HepG2 (cell line): ENCODE measurements around the gene NEDD8. TPM values are rescaled to one million over a fixed set of nuclear protein-coding genes. Genes with fewer than 3 reads are reported as not detected.

Experiments
- ATAC-seq: fragments of 200-7000 bp; cut with Tn5 transposase; 3 replicates; pipeline ENCODE4 v1.9.1; 2020; ENCODE audit warnings: mild to moderate bottlenecking, moderate library complexity
- BruUV-seq: library from RNA; stranded (reverse); fragments of 400-500 nt; replicated peaks from 2 replicates; lab custom pipeline; 2021; lab: Mats Ljungman, UMichigan
- CTCF ChIA-PET: fragments of 300-600 bp; formaldehyde crosslinking; extraction: SDS; loops from one replicate; lab custom pipeline; 2021; ENCODE audit warnings: low total read pairs, inconsistent platforms, low intra/inter-chr PET ratio; lab: Yijun Ruan, JAX
- POLR2A ChIA-PET: fragments of 350-600 bp; sonication (Branson Sonifier 250); formaldehyde crosslinking; loops from one replicate; lab custom pipeline; 2020; ENCODE audit warnings: antibody characterized with exemption, inconsistent platforms; lab: Yijun Ruan, JAX
- DNase-seq: peaks from one replicate; pipeline ENCODE4 v3.0.0-alpha.2; 2015; ENCODE audit warnings: low spot score
- FAIRE-seq: peaks from 3 replicates; lab custom pipeline; 2011; peaks lifted over from hg19 to GRCh38; lab: Jason Lieb, UNC
- H2AFZ ChIP-seq: one replicate; pipeline ENCODE4 v1.6.1; 2011; ENCODE audit warnings: low read length, inconsistent platforms
- H3K27ac ChIP-seq: fragments of 300-600 bp; 3 replicates; pipeline ENCODE4 v1.8.0; 2011; ENCODE audit warnings: mixed run types, mild to moderate bottlenecking, mixed read lengths, low read length, inconsistent platforms; ENCODE audit not compliant: insufficient read depth; ENCODE audit errors: extremely low read length
- H3K27me3 ChIP-seq, 2 experiments: fragments of 200-600 bp in 1 of 2; 2 replicates in 1 of 2; 3 replicates in 1 of 2; pipeline versions ENCODE4 v1.6.0 to v1.8.0; 2011; ENCODE audit warnings: low read length in 2 of 2, mild to moderate bottlenecking in 2 of 2, moderate library complexity in 2 of 2, inconsistent platforms in 1 of 2; ENCODE audit not compliant: insufficient read depth in 2 of 2, control insufficient read depth in 1 of 2
- H3K36me3 ChIP-seq, 2 experiments: fragments of 200-600 bp in 1 of 2; replicated peaks in 1 of 2; 2 replicates in 1 of 2; 3 replicates in 1 of 2; pipeline versions ENCODE4 v1.5.1 to v1.8.0; 2011; ENCODE audit warnings: low read length in 2 of 2, inconsistent platforms in 1 of 2; ENCODE audit not compliant: insufficient read depth in 2 of 2, control insufficient read depth in 1 of 2
- H3K4me1 ChIP-seq: 2 replicates; pipeline ENCODE4 v1.5.1; 2012; ENCODE audit warnings: low read length, inconsistent platforms; ENCODE audit not compliant: insufficient read depth
- H3K4me2 ChIP-seq: 2 replicates; pipeline ENCODE4 v1.6.0; 2011; ENCODE audit warnings: low read depth, low read length, inconsistent platforms
- H3K4me3 ChIP-seq, 3 experiments: fragments of 200-600 bp in 1 of 3; sonication (generic), shearing (Covaris generic) in 1 of 3; replicated peaks in 1 of 3; 2 replicates each; pipeline ENCODE4 v1.5.1; 2011 to 2016; ENCODE audit warnings: low read length in 3 of 3, inconsistent platforms in 2 of 3, low read depth in 2 of 3, mild to moderate bottlenecking in 2 of 3, control low read depth in 1 of 3, mixed read lengths in 1 of 3; ENCODE audit not compliant: insufficient read depth in 1 of 3
- H3K79me2 ChIP-seq: one replicate; pipeline ENCODE4 v1.6.1; 2011; ENCODE audit warnings: low read length, inconsistent platforms; ENCODE audit not compliant: insufficient read depth
- H3K9ac ChIP-seq: 2 replicates; pipeline ENCODE4 v1.6.0; 2011; ENCODE audit warnings: mild to moderate bottlenecking, low read depth, low read length, inconsistent platforms; ENCODE audit not compliant: insufficient read depth
- H3K9me3 ChIP-seq: 2 replicates; pipeline ENCODE4 v1.5.1; 2012; ENCODE audit warnings: mild to moderate bottlenecking, low read length
- H4K20me1 ChIP-seq: 2 replicates; pipeline ENCODE4 v1.6.0; 2011; ENCODE audit warnings: inconsistent platforms, mild to moderate bottlenecking, low read length, moderate library complexity; ENCODE audit not compliant: insufficient read depth
- AGO2 ChIP-seq: fragments of 200-400 bp; formaldehyde crosslinking; optimal IDR thresholded peaks from 2 replicates; pipeline ENCODE3; 2017; ENCODE audit warnings: mild to moderate bottlenecking, low read depth, low read length, moderate library complexity
- ATF1 ChIP-seq: IDR thresholded peaks from 2 replicates; pipeline ENCODE4 v1.6.1; 2016; ENCODE audit warnings: mild to moderate bottlenecking, control low read depth
- FIP1L1 ChIP-seq: fragments of 200-400 bp; formaldehyde crosslinking; IDR thresholded peaks from 2 replicates; pipeline ENCODE4 v1.6.1; 2018; ENCODE audit warnings: low read depth, mild to moderate bottlenecking, low read length, moderate library complexity, borderline replicate concordance; ENCODE audit not compliant: insufficient read depth
- HDAC2 ChIP-seq: sonication (generic); formaldehyde crosslinking; IDR thresholded peaks from 2 replicates; pipeline ENCODE4 v1.4.0; 2020; ENCODE audit warnings: missing genetic modification reagents
- HDAC6 ChIP-seq: fragments of 200-600 bp; sonication (generic); IDR thresholded peaks from 2 replicates; pipeline ENCODE4 v1.7.0; 2017; ENCODE audit warnings: mild to moderate bottlenecking, antibody characterized with exemption, low read length, low read depth
- HNRNPH1 ChIP-seq: fragments of 200-400 bp; formaldehyde crosslinking; optimal IDR thresholded peaks from 2 replicates; pipeline ENCODE3; 2017; ENCODE audit warnings: mild to moderate bottlenecking, low read depth, low read length
- HOXA7 ChIP-seq: sonication (generic); formaldehyde crosslinking; IDR thresholded peaks from 2 replicates; pipeline ENCODE4 v1.8.1; 2022; ENCODE audit warnings: mild to moderate bottlenecking, missing genetic modification reagents, moderate library complexity
- KDM2A ChIP-seq: sonication (generic); formaldehyde crosslinking; IDR thresholded peaks from 2 replicates; pipeline ENCODE4 v1.4.0; 2020; ENCODE audit warnings: low read depth, missing genetic modification reagents, borderline replicate concordance
- PHB2 ChIP-seq: fragments of 450-650 bp; IDR thresholded peaks from 2 replicates; pipeline ENCODE4 v1.6.1; 2018; ENCODE audit not compliant: partially characterized antibody
- RBFOX2 ChIP-seq: fragments of 200-400 bp; formaldehyde crosslinking; IDR thresholded peaks from 2 replicates; pipeline ENCODE4 v1.6.1; 2017; ENCODE audit warnings: low read depth, mild to moderate bottlenecking, low read length
- SNRNP70 ChIP-seq: fragments of 200-400 bp; formaldehyde crosslinking; IDR thresholded peaks from 2 replicates; pipeline ENCODE4 v1.6.1; 2017; ENCODE audit warnings: mild to moderate bottlenecking, low read depth, low read length, moderate library complexity
- TARDBP ChIP-seq: sonication (generic); formaldehyde crosslinking; IDR thresholded peaks from 2 replicates; pipeline ENCODE4 v1.8.0; 2022; ENCODE audit warnings: mild to moderate bottlenecking, missing genetic modification reagents
- ZFP62 ChIP-seq: sonication (generic); formaldehyde crosslinking; IDR thresholded peaks from 2 replicates; pipeline ENCODE4 v1.4.0; 2020; ENCODE audit warnings: missing genetic modification reagents
- ZNF230 ChIP-seq: sonication (generic); formaldehyde crosslinking; IDR thresholded peaks from 2 replicates; pipeline ENCODE4 v1.4.0; 2020; ENCODE audit warnings: mild to moderate bottlenecking, missing genetic modification reagents
- ZNF556 ChIP-seq: sonication (generic); formaldehyde crosslinking; IDR thresholded peaks from 2 replicates; pipeline ENCODE4 v1.4.0; 2020; ENCODE audit warnings: mild to moderate bottlenecking, missing genetic modification reagents, borderline replicate concordance
- ZNF605 ChIP-seq: sonication (generic); formaldehyde crosslinking; IDR thresholded peaks from 2 replicates; pipeline ENCODE4 v1.8.0; 2022; ENCODE audit warnings: mild to moderate bottlenecking, missing genetic modification reagents
- WGBS: methylation state at CpG from one replicate; pipeline ENCODE4 v1.1.6; 2017; ENCODE audit warnings: low lambda C conversion rate; 5-methylcytosine and 5-hydroxymethylcytosine counted together
- in situ Hi-C: cut with HindIII; loops from 2 replicates; pipeline ENCODE4 v1.10.0; 2017; ENCODE audit warnings: low pct_unique_long_range_greater_than_20kb; ENCODE audit not compliant: extremely low pct_ligation_motif_present
- intact Hi-C: fragments of 100-400 bp; cut with micrococcal nuclease; formaldehyde crosslinking; loops from one replicate; pipeline ENCODE4 v1.10.0; 2022; ENCODE audit not compliant: unreplicated experiment
- polyA plus RNA-seq, 8 experiments: library from polyadenylated mRNA; depleted of rRNA in 3 of 8; stranded (reverse) in 7 of 8; unstranded in 1 of 8; fragments of >200 nt; fragmentation: Illumina TruSeq in 4 of 8; extraction: Trizol in 4 of 8; gene quantifications; 2 replicates each; pipeline versions ENCODE4 v1.2.1 to v1.2.3, GENCODE V29; 2011 to 2016; ENCODE audit warnings: low read depth in 4 of 8, missing spikeins in 1 of 8, mixed read lengths in 1 of 8; ENCODE audit not compliant: insufficient read depth in 1 of 8
- total RNA-seq, 5 experiments: library from RNA; depleted of rRNA; stranded (reverse); fragments of >200 nt; fragmentation: Illumina TruSeq; extraction: Trizol; gene quantifications; 2 replicates each; pipeline ENCODE4 v1.2.3, GENCODE V29; 2016; ENCODE audit warnings: low read depth in 1 of 5
- TF ChIP-seq, protein P1 (sequence below): sonication (generic); formaldehyde crosslinking; IDR thresholded peaks from 2 replicates; pipeline ENCODE4 v1.9.0; 2022; ENCODE audit warnings: low read depth, missing genetic modification reagents
- TF ChIP-seq, protein P2 (sequence below): sonication (generic); formaldehyde crosslinking; IDR thresholded peaks from 2 replicates; pipeline ENCODE4 v1.8.1; 2023; ENCODE audit warnings: mild to moderate bottlenecking, inconsistent platforms, moderate library complexity, missing genetic modification reagents, borderline replicate concordance
- TF ChIP-seq, protein P3 (sequence below): sonication (generic); formaldehyde crosslinking; IDR thresholded peaks from 2 replicates; pipeline ENCODE4 v1.4.0; 2020; ENCODE audit warnings: missing genetic modification reagents, borderline replicate concordance

NEDD8 gene
- total and polyA plus RNA-seq, 2 of the 13 experiments (the other 11 are each of a cell fraction or from before 2014, with no cell fraction given): 535 to 713 TPM

GRCh38 chr14:24211311-24211710 is 20.9 kb downstream of the NEDD8 start (continued):
- TF ChIP-seq, protein P1, sequence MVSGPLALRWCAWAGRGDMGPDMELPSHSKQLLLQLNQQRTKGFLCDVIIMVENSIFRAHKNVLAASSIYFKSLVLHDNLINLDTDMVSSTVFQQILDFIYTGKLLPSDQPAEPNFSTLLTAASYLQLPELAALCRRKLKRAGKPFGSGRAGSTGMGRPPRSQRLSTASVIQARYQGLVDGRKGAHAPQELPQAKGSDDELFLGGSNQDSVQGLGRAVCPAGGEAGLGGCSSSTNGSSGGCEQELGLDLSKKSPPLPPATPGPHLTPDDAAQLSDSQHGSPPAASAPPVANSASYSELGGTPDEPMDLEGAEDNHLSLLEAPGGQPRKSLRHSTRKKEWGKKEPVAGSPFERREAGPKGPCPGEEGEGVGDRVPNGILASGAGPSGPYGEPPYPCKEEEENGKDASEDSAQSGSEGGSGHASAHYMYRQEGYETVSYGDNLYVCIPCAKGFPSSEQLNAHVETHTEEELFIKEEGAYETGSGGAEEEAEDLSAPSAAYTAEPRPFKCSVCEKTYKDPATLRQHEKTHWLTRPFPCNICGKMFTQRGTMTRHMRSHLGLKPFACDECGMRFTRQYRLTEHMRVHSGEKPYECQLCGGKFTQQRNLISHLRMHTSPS (CRISPR knock-in tag): 0 out of 2 replicates have a peak, but pooled peaks have one; percentile 16
- TF ChIP-seq, all 625 proteins: peak for 9

GRCh38 chr14:24207625-24208024 is 24.5 kb downstream of the NEDD8 start:
- FAIRE-seq (no peak), DNase-seq (no peak), ATAC-seq (no peak)
- H4K20me1 ChIP-seq: no peaks in the 10 kb centered on the region
- no peak overlapping the region for H3K9ac ChIP-seq
- ChIA-PET POLR2A (interaction anchor here (1.5 to 2.7 kb wide), 4 partner anchors 8 to 19 kb away, joined by 3 to 13 read pairs (median 6); partner anchors contain the start of genes IPO4, MDP1 and TM9SF1), CTCF (no interaction called here)
- 100% methylated on average over 2 of the region's 2 CpGs for WGBS
- intact Hi-C loops (no loop called here), in situ Hi-C loops (no loop called here)
- H3K36me3 ChIP-seq: peaks cover 39 to 56% of the 10 kb centered on the region in 2 experiments
- H3K27me3 ChIP-seq: no peaks in the 10 kb centered on the region
- H2AFZ ChIP-seq: no peak overlapping the region
- BruUV-seq: no TSS peak
- H3K27ac ChIP-seq: no peak overlapping the region
- peaks cover 14% of the 10 kb centered on the region for H3K4me1 ChIP-seq
- H3K79me2 ChIP-seq: peaks cover 2% of the 10 kb centered on the region
- H3K9me3 ChIP-seq: no peaks in the 10 kb centered on the region
- no peak overlapping the region for H3K4me3 ChIP-seq
- H3K4me2 ChIP-seq: no peak overlapping the region
- TF ChIP-seq HDAC2 (CRISPR knock-in tag) (no peak), ZNF605 (CRISPR knock-in tag) (no peak), ZFP62 (CRISPR knock-in tag) (no peak), PHB2 (no peak), AGO2 (no peak), HOXA7 (CRISPR knock-in tag) (no peak), HNRNPH1 (no peak), RBFOX2 (no peak), ZNF556 (CRISPR knock-in tag) (no peak), KDM2A (no peak), TARDBP (0 out of 2 replicates have a peak, but pooled peaks have one; percentile 31), ZNF230 (CRISPR knock-in tag) (no peak), HDAC6 (no peak), FIP1L1 (no peak), SNRNP70 (no peak), ATF1 (CRISPR knock-in tag) (no peak)
- TF ChIP-seq, protein P2, sequence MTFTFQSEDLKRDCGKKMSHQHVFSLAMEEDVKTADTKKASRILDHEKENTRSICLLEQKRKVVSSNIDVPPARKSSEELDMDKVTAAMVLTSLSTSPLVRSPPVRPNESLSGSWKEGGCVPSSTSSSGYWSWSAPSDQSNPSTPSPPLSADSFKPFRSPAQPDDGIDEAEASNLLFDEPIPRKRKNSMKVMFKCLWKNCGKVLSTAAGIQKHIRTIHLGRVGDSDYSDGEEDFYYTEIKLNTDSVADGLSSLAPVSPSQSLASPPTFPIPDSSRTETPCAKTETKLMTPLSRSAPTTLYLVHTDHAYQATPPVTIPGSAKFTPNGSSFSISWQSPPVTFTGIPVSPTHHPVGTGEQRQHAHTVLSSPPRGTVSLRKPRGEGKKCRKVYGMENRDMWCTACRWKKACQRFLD (CRISPR knock-in tag): no peak
- TF ChIP-seq, protein P3, sequence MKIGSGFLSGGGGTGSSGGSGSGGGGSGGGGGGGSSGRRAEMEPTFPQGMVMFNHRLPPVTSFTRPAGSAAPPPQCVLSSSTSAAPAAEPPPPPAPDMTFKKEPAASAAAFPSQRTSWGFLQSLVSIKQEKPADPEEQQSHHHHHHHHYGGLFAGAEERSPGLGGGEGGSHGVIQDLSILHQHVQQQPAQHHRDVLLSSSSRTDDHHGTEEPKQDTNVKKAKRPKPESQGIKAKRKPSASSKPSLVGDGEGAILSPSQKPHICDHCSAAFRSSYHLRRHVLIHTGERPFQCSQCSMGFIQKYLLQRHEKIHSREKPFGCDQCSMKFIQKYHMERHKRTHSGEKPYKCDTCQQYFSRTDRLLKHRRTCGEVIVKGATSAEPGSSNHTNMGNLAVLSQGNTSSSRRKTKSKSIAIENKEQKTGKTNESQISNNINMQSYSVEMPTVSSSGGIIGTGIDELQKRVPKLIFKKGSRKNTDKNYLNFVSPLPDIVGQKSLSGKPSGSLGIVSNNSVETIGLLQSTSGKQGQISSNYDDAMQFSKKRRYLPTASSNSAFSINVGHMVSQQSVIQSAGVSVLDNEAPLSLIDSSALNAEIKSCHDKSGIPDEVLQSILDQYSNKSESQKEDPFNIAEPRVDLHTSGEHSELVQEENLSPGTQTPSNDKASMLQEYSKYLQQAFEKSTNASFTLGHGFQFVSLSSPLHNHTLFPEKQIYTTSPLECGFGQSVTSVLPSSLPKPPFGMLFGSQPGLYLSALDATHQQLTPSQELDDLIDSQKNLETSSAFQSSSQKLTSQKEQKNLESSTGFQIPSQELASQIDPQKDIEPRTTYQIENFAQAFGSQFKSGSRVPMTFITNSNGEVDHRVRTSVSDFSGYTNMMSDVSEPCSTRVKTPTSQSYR (CRISPR knock-in tag): 0 out of 2 replicates have a peak, but pooled peaks have one; percentile 9
